Mucosa of gallbladder (tissue), 1 donor: ENCODE results near the gene CIDEA. TPM values are rescaled to one million over a fixed set of nuclear protein-coding genes. Genes with fewer than 3 reads are reported as not detected.
"Not testable (repeated sequence)": the region's sequence is repeated elsewhere in the genome, so short reads cannot be mapped to it uniquely, and the experiment has no call there.

Experiments
- DNase-seq: peaks from one replicate; pipeline ENCODE4 v3.0.0-alpha.2; 2020; ENCODE audit warnings: low spot score
- total RNA-seq: library from RNA; stranded (reverse); gene quantifications from one replicate; pipeline ENCODE4 v1.2.1, GENCODE V29; 2021
- donor health status: DM: no; HTN: no; CAD: no.

CIDEA gene
- total RNA-seq, 1 donor from 2014 or later: not detected

GRCh38 chr18:12238826-12239225 lies 15.3 kb upstream of the CIDEA start:
- no peak for DNase-seq

GRCh38 chr18:12239431-12239830 lies 14.7 kb upstream of the CIDEA start:
- DNase-seq: no peak

- no peak for DNase-seq
These were observed 11.4 kb upstream of the CIDEA start for GRCh38 chr18:12242658-12243260.

GRCh38 chr18:12243272-12243671 lies 10.9 kb upstream of the CIDEA start:
- DNase-seq: not testable (repeated sequence)

GRCh38 chr18:12245793-12246135 lies 8.4 kb upstream of the CIDEA start:
- DNase-seq: no peak

GRCh38 chr18:12246849-12247808 lies 7.0 kb upstream of the CIDEA start:
- no peak for DNase-seq

- no peak for DNase-seq
These were observed 6.2 kb upstream of the CIDEA start for GRCh38 chr18:12247946-12248345.

GRCh38 chr18:12248926-12249720 lies 5.0 kb upstream of the CIDEA start:
- DNase-seq: no peak

GRCh38 chr18:12251311-12251710 lies 2.9 kb upstream of the CIDEA start:
- no peak for DNase-seq

GRCh38 chr18:12252061-12252460 lies 2.1 kb upstream of the CIDEA start:
- no peak for DNase-seq

GRCh38 chr18:12253027-12253426 lies 1.1 kb upstream of the CIDEA start:
- no peak for DNase-seq

GRCh38 chr18:12253663-12254135 lies 462 bp upstream of the CIDEA start:
- no peak for DNase-seq

- DNase-seq: no peak
These were observed 805 bp downstream of the CIDEA start for GRCh38 chr18:12254820-12255511.

- no peak for DNase-seq
These were observed 1.5 kb downstream of the CIDEA start for GRCh38 chr18:12255626-12256026.

- no peak for DNase-seq
These were observed 2.8 kb downstream of the CIDEA start for GRCh38 chr18:12256951-12257350.

- no peak for DNase-seq
These were observed 4.0 kb downstream of the CIDEA start for GRCh38 chr18:12257996-12258718.

GRCh38 chr18:12258719-12259705 lies 4.9 kb downstream of the CIDEA start:
- DNase-seq: no peak

- DNase-seq: no peak
These were observed 8.6 kb downstream of the CIDEA start for GRCh38 chr18:12262748-12263147.

GRCh38 chr18:12264864-12265263 lies 10.7 kb downstream of the CIDEA start:
- DNase-seq: no peak
